Gastroesophageal sphincter (tissue), 3 donors: ENCODE results near the gene DPYSL4.

Source experiments
- EP300 ChIP-seq: sonication (generic); formaldehyde crosslinking; IDR thresholded peaks from one replicate; pipeline ENCODE4 v1.6.1; 2017; ENCODE audit warnings: antibody characterized with exemption, mild to moderate bottlenecking
- TF ChIP-seq, protein P1 (sequence below), 4 experiments: fragments of 200-600 bp in 2 of 4; fragments of 450-650 bp in 2 of 4; sonication (generic) in 1 of 4; IDR thresholded peaks; one replicate each; pipeline ENCODE4 v1.5.1; 2017 to 2019; ENCODE audit warnings: antibody characterized with exemption in 4 of 4, mild to moderate bottlenecking in 2 of 4, moderate library complexity in 2 of 4

DNA sequence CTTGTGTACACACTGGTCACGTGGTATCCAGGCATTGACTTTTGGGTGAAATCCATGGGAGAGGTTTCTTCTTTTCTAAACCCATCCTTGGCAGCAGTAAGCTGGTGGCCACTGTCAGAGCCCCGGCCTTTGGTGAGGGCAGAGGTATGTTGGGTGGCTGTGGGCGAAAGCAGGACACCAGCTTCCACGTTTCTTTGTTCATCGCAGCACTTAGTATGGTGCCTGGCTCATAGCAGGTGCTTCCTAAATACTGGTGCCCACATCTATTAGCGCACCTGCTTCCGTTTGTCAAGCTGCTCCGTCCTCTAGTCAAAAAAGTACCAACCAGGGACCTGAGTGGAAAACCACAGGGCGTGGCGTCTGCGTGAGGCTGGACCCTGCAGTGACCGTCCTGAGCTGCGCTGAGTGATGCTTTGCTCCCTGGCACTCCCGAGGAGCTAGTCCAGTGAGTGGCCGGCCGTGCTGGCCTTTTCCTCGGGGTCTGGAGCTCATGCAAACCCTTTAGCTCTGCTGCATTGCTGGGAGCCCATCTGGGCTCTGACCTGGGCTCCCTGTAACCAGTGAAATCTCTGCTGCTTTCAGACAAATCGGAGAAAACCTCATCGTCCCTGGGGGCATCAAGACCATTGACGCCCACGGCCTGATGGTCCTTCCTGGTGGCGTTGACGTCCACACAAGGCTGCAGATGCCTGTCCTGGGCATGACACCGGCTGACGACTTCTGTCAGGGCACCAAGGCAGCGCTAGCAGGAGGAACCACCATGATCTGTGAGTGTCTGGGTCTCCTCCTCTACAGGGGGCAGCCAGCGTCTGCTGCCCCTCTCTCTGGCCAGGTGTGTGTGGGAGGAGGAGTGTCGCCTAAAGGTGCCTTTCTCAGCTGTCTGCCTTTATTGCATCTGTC lies 5.6 kb downstream of the DPYSL4 start:
- TF ChIP-seq, protein P1, sequence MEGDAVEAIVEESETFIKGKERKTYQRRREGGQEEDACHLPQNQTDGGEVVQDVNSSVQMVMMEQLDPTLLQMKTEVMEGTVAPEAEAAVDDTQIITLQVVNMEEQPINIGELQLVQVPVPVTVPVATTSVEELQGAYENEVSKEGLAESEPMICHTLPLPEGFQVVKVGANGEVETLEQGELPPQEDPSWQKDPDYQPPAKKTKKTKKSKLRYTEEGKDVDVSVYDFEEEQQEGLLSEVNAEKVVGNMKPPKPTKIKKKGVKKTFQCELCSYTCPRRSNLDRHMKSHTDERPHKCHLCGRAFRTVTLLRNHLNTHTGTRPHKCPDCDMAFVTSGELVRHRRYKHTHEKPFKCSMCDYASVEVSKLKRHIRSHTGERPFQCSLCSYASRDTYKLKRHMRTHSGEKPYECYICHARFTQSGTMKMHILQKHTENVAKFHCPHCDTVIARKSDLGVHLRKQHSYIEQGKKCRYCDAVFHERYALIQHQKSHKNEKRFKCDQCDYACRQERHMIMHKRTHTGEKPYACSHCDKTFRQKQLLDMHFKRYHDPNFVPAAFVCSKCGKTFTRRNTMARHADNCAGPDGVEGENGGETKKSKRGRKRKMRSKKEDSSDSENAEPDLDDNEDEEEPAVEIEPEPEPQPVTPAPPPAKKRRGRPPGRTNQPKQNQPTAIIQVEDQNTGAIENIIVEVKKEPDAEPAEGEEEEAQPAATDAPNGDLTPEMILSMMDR (IDR thresholded peaks at IDR 0.05): no peak
- no peak for TF ChIP-seq EP300
